Common myeloid progenitor, CD34-positive (primary cell): Measurements from ENCODE around the gene ARHGAP19.

ENCODE experiments used
- CTCF ChIA-PET: fragments of 350-600 bp; sonication (Branson Sonifier 250); formaldehyde crosslinking; loops from one replicate; lab custom pipeline; 2021; ENCODE audit warnings: antibody characterized with exemption; lab: Charles Lee
- POLR2A ChIA-PET: fragments of 350-600 bp; sonication (Branson Sonifier 250); formaldehyde crosslinking; loops from one replicate; lab custom pipeline; 2021; ENCODE audit warnings: antibody characterized with exemption; lab: Charles Lee
- DNase-seq, 3 donors: peaks; one replicate each; pipeline versions ENCODE4 v3.0.0 to v3.0.0-alpha.2; 2013
- H3K27ac ChIP-seq, 2 experiments: 1 replicate in 1 of 2; 2 replicates in 1 of 2; pipeline ENCODE4 v1.7.0; 2013; ENCODE audit warnings: inconsistent platforms in 2 of 2, low read length in 2 of 2, mild to moderate bottlenecking in 2 of 2, low read depth in 1 of 2, moderate library complexity in 1 of 2; ENCODE audit not compliant: severe bottlenecking in 2 of 2, insufficient read depth in 1 of 2, poor library complexity in 1 of 2
- H3K27me3 ChIP-seq, 5 experiments: replicated peaks in 2 of 5; 1 replicate in 3 of 5; 2 replicates in 2 of 5; pipeline versions ENCODE4 v1.6.1 to v1.7.0; 2013; ENCODE audit warnings: low read length in 4 of 5, mild to moderate bottlenecking in 2 of 5, moderate library complexity in 2 of 5, inconsistent platforms in 1 of 5; ENCODE audit not compliant: insufficient read depth in 5 of 5, control insufficient read depth in 4 of 5
- H3K36me3 ChIP-seq, 4 experiments: 1 replicate in 2 of 4; 2 replicates in 2 of 4; pipeline versions ENCODE4 v1.6.1 to v1.7.0; 2013; ENCODE audit warnings: low read length in 3 of 4, control low read depth in 1 of 4, mild to moderate bottlenecking in 1 of 4; ENCODE audit not compliant: control insufficient read depth in 4 of 4, insufficient read depth in 4 of 4
- H3K4me1 ChIP-seq, 4 experiments: 1 replicate in 3 of 4; 2 replicates in 1 of 4; pipeline versions ENCODE4 v1.6.1 to v1.7.1; 2013; ENCODE audit warnings: low read length in 3 of 4, mild to moderate bottlenecking in 3 of 4, control low read depth in 1 of 4, inconsistent platforms in 1 of 4, moderate library complexity in 1 of 4; ENCODE audit not compliant: control insufficient read depth in 4 of 4, insufficient read depth in 4 of 4; ENCODE audit errors: control extremely low read depth in 1 of 4
- H3K4me3 ChIP-seq, 7 experiments: 1 replicate in 4 of 7; 2 replicates in 3 of 7; pipeline versions ENCODE4 v1.5.1 to v1.7.0; 2013; ENCODE audit warnings: mild to moderate bottlenecking in 7 of 7, low read length in 6 of 7, moderate library complexity in 6 of 7, inconsistent platforms in 2 of 7, low read depth in 2 of 7, control low read depth in 1 of 7; ENCODE audit not compliant: insufficient read depth in 4 of 7, control insufficient read depth in 1 of 7; ENCODE audit errors: extremely low read depth in 1 of 7
- H3K9me3 ChIP-seq, 5 experiments: 1 replicate in 4 of 5; 2 replicates in 1 of 5; pipeline versions ENCODE4 v1.6.1 to v1.7.1; 2013; ENCODE audit warnings: low read length in 4 of 5, mild to moderate bottlenecking in 2 of 5, inconsistent platforms in 1 of 5, low read depth in 1 of 5, moderate library complexity in 1 of 5; ENCODE audit not compliant: control insufficient read depth in 4 of 5, insufficient read depth in 2 of 5; ENCODE audit errors: control extremely low read depth in 1 of 5
- WGBS: methylation state at CpG from one replicate; pipeline ENCODE4 v1.1.5; 2013; ENCODE audit not compliant: insufficient coverage; 5-methylcytosine and 5-hydroxymethylcytosine counted together

ARHGAP19 gene

GRCh38 chr10:97183314-97183713 lies 109.1 kb downstream of the ARHGAP19 start:
- Histone ChIP-seq H3K27me3 (peaks cover 6 to 92% (median 45%) of the 10 kb centered on the region in 5 experiments), H3K27ac (no peak overlapping the region), H3K36me3 (no peaks in the 10 kb centered on the region), H3K4me1 (peaks cover 0 to 21% (median 9%) of the 10 kb centered on the region in 4 experiments), H3K9me3 (no peaks in the 10 kb centered on the region), H3K4me3 (no peak overlapping the region)
- 95% methylated on average over 3 of the region's 3 CpGs for WGBS
- ChIA-PET POLR2A (no interaction called here), CTCF (interaction anchor here (0.9 to 8.3 kb wide), 7 partner anchors 9 to 112 kb away, joined by 3 to 44 read pairs (median 7); no protein-coding TSS in a partner anchor)
- DNase-seq = no peak

GRCh38 chr10:97182288-97182990 lies 110.0 kb downstream of the ARHGAP19 start:
- H3K9me3 ChIP-seq = no peaks in the 10 kb centered on the region
- CTCF ChIA-PET = interaction anchor here (1.0 to 8.3 kb wide), 4 partner anchors 10 to 103 kb away, joined by 6 to 44 read pairs (median 22); no protein-coding TSS in a partner anchor
- no peaks in the 10 kb centered on the region for H3K36me3 ChIP-seq
- H3K4me1 ChIP-seq = peaks cover 0 to 15% (median 9%) of the 10 kb centered on the region in 4 experiments
- H3K27me3 ChIP-seq = peaks cover 10 to 87% (median 42%) of the 10 kb centered on the region in 5 experiments
- POLR2A ChIA-PET = no interaction called here
- no peak overlapping the region for H3K4me3 ChIP-seq
- DNase-seq = no peak
- H3K27ac ChIP-seq = no peak overlapping the region
- WGBS = 96% methylated on average over 5 of the region's 10 CpGs

- no peaks in the 10 kb centered on the region for H3K9me3 ChIP-seq
Observed at GRCh38 chr10:97180986-97181385, 111.5 kb downstream of the ARHGAP19 start.

GRCh38 chr10:97180363-97180755 lies 112.1 kb downstream of the ARHGAP19 start:
- DNase-seq = no peak
- 92% methylated on average over 3 of the region's 8 CpGs for WGBS
- H3K27me3 ChIP-seq = peaks cover 4 to 83% (median 42%) of the 10 kb centered on the region in 5 experiments
- H3K27ac ChIP-seq = no peak overlapping the region
- H3K36me3 ChIP-seq = no peaks in the 10 kb centered on the region
- ChIA-PET POLR2A (no interaction called here), CTCF (interaction anchor here (1.3 to 8.3 kb wide), 6 partner anchors 17 to 108 kb away, joined by 3 to 44 read pairs (median 8); no protein-coding TSS in a partner anchor)
- H3K4me1 ChIP-seq = peaks cover 0 to 6% (median 4%) of the 10 kb centered on the region in 4 experiments
- H3K9me3 ChIP-seq = no peaks in the 10 kb centered on the region
- H3K4me3 ChIP-seq = no peak overlapping the region

More at GRCh38 chr10:97180986-97181385, 111.5 kb downstream of the ARHGAP19 start:
- Histone ChIP-seq H3K27me3 (peaks cover 4 to 87% (median 42%) of the 10 kb centered on the region in 5 experiments), H3K4me1 (peaks cover 0 to 12% (median 9%) of the 10 kb centered on the region in 4 experiments), H3K27ac (no peak overlapping the region), H3K36me3 (no peaks in the 10 kb centered on the region), H3K4me3 (no peak overlapping the region)
- no peak for DNase-seq
- ChIA-PET POLR2A (no interaction called here), CTCF (interaction anchor here (1.8 to 8.3 kb wide), 3 partner anchors 17 to 109 kb away, joined by 8 to 44 read pairs (median 37); no protein-coding TSS in a partner anchor)
- WGBS = 96% methylated on average over 7 of the region's 10 CpGs

- Histone ChIP-seq H3K4me1 (peaks cover 0 to 1% (median under 1%) of the 10 kb centered on the region in 4 experiments), H3K27ac (no peak overlapping the region), H3K36me3 (no peaks in the 10 kb centered on the region), H3K27me3 (peaks cover 4 to 78% (median 41%) of the 10 kb centered on the region in 5 experiments), H3K4me3 (no peak overlapping the region), H3K9me3 (no peaks in the 10 kb centered on the region)
- CTCF ChIA-PET = interaction anchor here (0.8 to 6.2 kb wide), 9 partner anchors 17 to 108 kb away, joined by 3 to 44 read pairs (median 4); no protein-coding TSS in a partner anchor
- DNase-seq = peak; percentile 26 to 52 (median 39)
- POLR2A ChIA-PET = no interaction called here
- WGBS = 24% methylated on average over 20 of the region's 26 CpGs
Observed at GRCh38 chr10:97179731-97180362, 112.6 kb downstream of the ARHGAP19 start.

GRCh38 chr10:97179311-97179710 lies 113.1 kb downstream of the ARHGAP19 start:
- CTCF ChIA-PET = interaction anchor here (0.8 to 6.2 kb wide), 9 partner anchors 18 to 107 kb away, joined by 3 to 44 read pairs (median 4); no protein-coding TSS in a partner anchor
- no peaks in the 10 kb centered on the region for H3K9me3 ChIP-seq
- no peaks in the 10 kb centered on the region for H3K4me1 ChIP-seq
- WGBS = 100% methylated on average over 1 of the region's 6 CpGs
- no peaks in the 10 kb centered on the region for H3K36me3 ChIP-seq
- H3K27ac ChIP-seq = no peak overlapping the region
- no peak for DNase-seq
- H3K27me3 ChIP-seq = peaks cover 4 to 73% (median 37%) of the 10 kb centered on the region in 5 experiments
- POLR2A ChIA-PET = no interaction called here
- no peak overlapping the region for H3K4me3 ChIP-seq
